GM19467 (cell line): ENCODE data around the gene NYAP1.

Experiments used
- ATAC-seq: cut with Tn5 transposase; IDR thresholded peaks from one replicate; pipeline ENCODE4 v1.9.1; 2021; ENCODE audit warnings: mild to moderate bottlenecking, moderate library complexity; ENCODE audit not compliant: unreplicated experiment

Gene NYAP1

GRCh38 chr7:100456562-100456961, 27.2 kb upstream of the NYAP1 start:
- no peak for ATAC-seq

- ATAC-seq, result no peak
Measured at GRCh38 chr7:100457033-100457432, 26.7 kb upstream of the NYAP1 start.

- ATAC-seq, result no peak
Measured at GRCh38 chr7:100464210-100464660, 19.5 kb upstream of the NYAP1 start, which contains the start of gene SPACDR. Gene SPACDR, minus strand, starts transcription at chr7:100464260. Its CDS starts 235 bp downstream, at chr7:100464025.

- no peak for ATAC-seq
Measured at GRCh38 chr7:100464791-100465190, 18.9 kb upstream of the NYAP1 start.

GRCh38 chr7:100465299-100465698, 18.4 kb upstream of the NYAP1 start:
- ATAC-seq, result no peak

GRCh38 chr7:100465702-100466311, 17.9 kb upstream of the NYAP1 start:
- no peak for ATAC-seq

- no peak for ATAC-seq
Measured at GRCh38 chr7:100466653-100467605, 16.8 kb upstream of the NYAP1 start.

GRCh38 chr7:100467638-100468373, 15.9 kb upstream of the NYAP1 start:
- no peak for ATAC-seq

- no peak for ATAC-seq
Measured at GRCh38 chr7:100469227-100470044, 14.3 kb upstream of the NYAP1 start.

GRCh38 chr7:100471021-100471420, 12.7 kb upstream of the NYAP1 start:
- ATAC-seq, result no peak

GRCh38 chr7:100472121-100472851, 11.4 kb upstream of the NYAP1 start:
- ATAC-seq, result no peak

- ATAC-seq, result no peak
Measured at GRCh38 chr7:100472854-100473499, 10.8 kb upstream of the NYAP1 start.

GRCh38 chr7:100475549-100475948, 8.2 kb upstream of the NYAP1 start:
- ATAC-seq, result no peak

GRCh38 chr7:100476101-100476780, 7.5 kb upstream of the NYAP1 start:
- no peak for ATAC-seq

GRCh38 chr7:100476903-100477870, 6.5 kb upstream of the NYAP1 start:
- ATAC-seq, result no peak

- no peak for ATAC-seq
Measured at GRCh38 chr7:100477871-100478267, 5.9 kb upstream of the NYAP1 start.

GRCh38 chr7:100478958-100479660, 4.6 kb upstream of the NYAP1 start, which contains the start of gene TSC22D4:
Gene TSC22D4, minus strand, starts transcription at chr7:100479214. Its CDS starts 1,176 bp downstream, at chr7:100478038.
- ATAC-seq, result peak; percentile 46
